ENCODE measurements around the gene ERLIN1. TPM values are rescaled to one million over a fixed set of nuclear protein-coding genes. Genes with fewer than 3 reads are reported as not detected.

The ERLIN1 gene
- total RNA-seq, 1 experiment from 2014 or later = 23.5 TPM

GRCh38 chr10:100135486-100135885 lies 50.3 kb downstream of the ERLIN1 start:
- POLR2A ChIA-PET = no interaction called here
- H3K36me3 Mint-ChIP-seq = peaks cover 17% of the 10 kb centered on the region
- peaks cover 34% of the 10 kb centered on the region for H3K9me3 Mint-ChIP-seq
- H3K4me1 Mint-ChIP-seq = no peaks in the 10 kb centered on the region
- H3K27ac Mint-ChIP-seq = no peak overlapping the region
- TF ChIP-seq FOXK1 (CRISPR knock-in tag; IDR thresholded peaks at IDR 0.05) (no peak), ZBTB43 (CRISPR knock-in tag; IDR thresholded peaks at IDR 0.05) (no peak), HMGXB4 (CRISPR knock-in tag; IDR thresholded peaks at IDR 0.05) (no peak), CBFB (CRISPR knock-in tag; IDR thresholded peaks at IDR 0.05; ENCODE audit: low read depth) (no peak), MXD4 (CRISPR knock-in tag; IDR thresholded peaks at IDR 0.05; ENCODE audit: borderline replicate concordance) (no peak), ZNF263 (CRISPR knock-in tag; IDR thresholded peaks at IDR 0.05; ENCODE audit: low read depth) (no peak), ZBTB21 (CRISPR knock-in tag; IDR thresholded peaks at IDR 0.05; ENCODE audit: borderline replicate concordance) (no peak)
- H3K4me3 Mint-ChIP-seq = no peak overlapping the region
- H3K27me3 Mint-ChIP-seq (ENCODE audit: low read depth) = peaks cover 8% of the 10 kb centered on the region
- CTCF ChIA-PET = no interaction called here
- DNase-seq (ENCODE audit: low spot score) (no peak), ATAC-seq (no peak)

- peaks cover 8% of the 10 kb centered on the region for H3K27me3 Mint-ChIP-seq (ENCODE audit: low read depth)
- no peak for DNase-seq (ENCODE audit: low spot score)
- TF ChIP-seq USF2 (CRISPR knock-in tag; IDR thresholded peaks at IDR 0.05) = no peak
- no peak for TF ChIP-seq AFF4 (CRISPR knock-in tag; IDR thresholded peaks at IDR 0.05; ENCODE audit: borderline replicate concordance)
- no peak for TF ChIP-seq TP53 (CRISPR knock-in tag; IDR thresholded peaks at IDR 0.05)
- no peak for TF ChIP-seq ESRRA (CRISPR knock-in tag; IDR thresholded peaks at IDR 0.05; ENCODE audit: borderline replicate concordance)
- TF ChIP-seq JUN (CRISPR knock-in tag; IDR thresholded peaks at IDR 0.05) = no peak
- TF ChIP-seq ATF3 (CRISPR knock-in tag; conservative IDR thresholded peaks at IDR 0.05) = no peak
- no peak for TF ChIP-seq CREB1 (CRISPR knock-in tag; IDR thresholded peaks at IDR 0.05)
- no peak for TF ChIP-seq ZNF232 (CRISPR knock-in tag; IDR thresholded peaks at IDR 0.05)
- no peak for TF ChIP-seq FOXJ3 (CRISPR knock-in tag; IDR thresholded peaks at IDR 0.05; ENCODE audit: borderline replicate concordance)
- TF ChIP-seq E2F4 (CRISPR knock-in tag; IDR thresholded peaks at IDR 0.05; ENCODE audit: borderline replicate concordance, low read depth) = no peak
- no peak for TF ChIP-seq CREM (CRISPR knock-in tag; IDR thresholded peaks at IDR 0.05)
- no peak for TF ChIP-seq ZNF396 (CRISPR knock-in tag; IDR thresholded peaks at IDR 0.05; ENCODE audit: borderline replicate concordance)
- TF ChIP-seq GABPB1 (CRISPR knock-in tag; IDR thresholded peaks at IDR 0.05) = no peak
- TF ChIP-seq MXD4 (CRISPR knock-in tag; IDR thresholded peaks at IDR 0.05; ENCODE audit: borderline replicate concordance) = no peak
- H3K36me3 Mint-ChIP-seq = peaks cover 17% of the 10 kb centered on the region
- H3K27ac Mint-ChIP-seq = no peak overlapping the region
- ChIA-PET POLR2A (no interaction called here), CTCF (no interaction called here)
- H3K4me1 Mint-ChIP-seq = no peaks in the 10 kb centered on the region
- no peak overlapping the region for H3K4me3 Mint-ChIP-seq
- peaks cover 34% of the 10 kb centered on the region for H3K9me3 Mint-ChIP-seq
- ATAC-seq = no peak
Measured at GRCh38 chr10:100133801-100134200, 52.0 kb downstream of the ERLIN1 start.

Data from WTC11 (cell line).